ENCODE results near the gene GNG10.
"Not testable (repeated sequence)": the region's sequence is repeated elsewhere in the genome, so short reads cannot be mapped to it uniquely, and the experiment has no call there.

GNG10 gene

GRCh38 chr9:111645806-111646205 lies 15.6 kb upstream of the GNG10 start:
- no peak overlapping the region for H3K4me3 ChIP-seq (ENCODE audit: low read length)
- DNase-seq (ENCODE audit: low read depth, low spot score), result no peak

- no peak overlapping the region for H3K4me3 ChIP-seq (ENCODE audit: low read length)
- DNase-seq (ENCODE audit: low read depth, low spot score), result no peak
Measured at GRCh38 chr9:111646417-111646816, 15.0 kb upstream of the GNG10 start.

- no peak overlapping the region for H3K4me3 ChIP-seq (ENCODE audit: low read length)
- DNase-seq (ENCODE audit: low read depth, low spot score), result no peak
Measured at GRCh38 chr9:111648066-111648465, 13.3 kb upstream of the GNG10 start.

GRCh38 chr9:111649016-111649415 lies 12.4 kb upstream of the GNG10 start:
- no peak overlapping the region for H3K4me3 ChIP-seq (ENCODE audit: low read length)
- DNase-seq (ENCODE audit: low read depth, low spot score), result no peak

GRCh38 chr9:111657051-111657450 lies 4.4 kb upstream of the GNG10 start:
- no peak overlapping the region for H3K4me3 ChIP-seq (ENCODE audit: low read length)
- no peak for DNase-seq (ENCODE audit: low read depth, low spot score)

GRCh38 chr9:111658943-111659342 lies 2.5 kb upstream of the GNG10 start:
- DNase-seq (ENCODE audit: low read depth, low spot score), result no peak
- no peak overlapping the region for H3K4me3 ChIP-seq (ENCODE audit: low read length)

- DNase-seq (ENCODE audit: low read depth, low spot score), result no peak
- H3K4me3 ChIP-seq (ENCODE audit: low read length), result no peak overlapping the region
Measured at GRCh38 chr9:111659691-111660090, 1.7 kb upstream of the GNG10 start.

- DNase-seq (ENCODE audit: low read depth, low spot score), result no peak
- H3K4me3 ChIP-seq (ENCODE audit: low read length), result peak overlapping the region; percentile 77
Measured at GRCh38 chr9:111661802-111662521, 557 bp downstream of the GNG10 start.

- H3K4me3 ChIP-seq (ENCODE audit: low read length), result peak overlapping the region; percentile 77
- peak; percentile 25 for DNase-seq (ENCODE audit: low read depth, low spot score)
Measured at GRCh38 chr9:111662576-111663300, 1.3 kb downstream of the GNG10 start.

- no peak overlapping the region for H3K4me3 ChIP-seq (ENCODE audit: low read length)
- DNase-seq (ENCODE audit: low read depth, low spot score), result no peak
Measured at GRCh38 chr9:111663301-111663823, 2.0 kb downstream of the GNG10 start.

- no peak for DNase-seq (ENCODE audit: low read depth, low spot score)
- no peak overlapping the region for H3K4me3 ChIP-seq (ENCODE audit: low read length)
Measured at GRCh38 chr9:111668026-111668573, 6.7 kb downstream of the GNG10 start.

GRCh38 chr9:111668601-111669000 lies 7.2 kb downstream of the GNG10 start:
- not testable (repeated sequence) for H3K4me3 ChIP-seq (ENCODE audit: low read length); DNase-seq (ENCODE audit: low read depth, low spot score)

- no peak overlapping the region for H3K4me3 ChIP-seq (ENCODE audit: low read length)
Measured at GRCh38 chr9:111674319-111674718, 12.9 kb downstream of the GNG10 start.

GRCh38 chr9:111676116-111676515 lies 14.7 kb downstream of the GNG10 start:
- no peak for DNase-seq (ENCODE audit: low read depth, low spot score)
- H3K4me3 ChIP-seq (ENCODE audit: low read length), result no peak overlapping the region

More at GRCh38 chr9:111674319-111674718, 12.9 kb downstream of the GNG10 start:
- DNase-seq (ENCODE audit: low read depth, low spot score), result no peak

GRCh38 chr9:111678293-111678692 lies 16.9 kb downstream of the GNG10 start:
- H3K4me3 ChIP-seq (ENCODE audit: low read length), result no peak overlapping the region
- DNase-seq (ENCODE audit: low read depth, low spot score), result no peak

- DNase-seq (ENCODE audit: low read depth, low spot score), result no peak
- no peak overlapping the region for H3K4me3 ChIP-seq (ENCODE audit: low read length)
Measured at GRCh38 chr9:111679199-111679598, 17.8 kb downstream of the GNG10 start.

GRCh38 chr9:111683392-111683791 lies 22.0 kb downstream of the GNG10 start:
- DNase-seq (ENCODE audit: low read depth, low spot score), result no peak
- H3K4me3 ChIP-seq (ENCODE audit: low read length), result no peak overlapping the region

- peak; percentile 8 for DNase-seq (ENCODE audit: low read depth, low spot score)
- H3K4me3 ChIP-seq (ENCODE audit: low read length), result no peak overlapping the region
Measured at GRCh38 chr9:111691672-111692329, 30.4 kb downstream of the GNG10 start.

GRCh38 chr9:111696796-111697195 lies 35.4 kb downstream of the GNG10 start:
- H3K4me3 ChIP-seq (ENCODE audit: low read length), result no peak overlapping the region
- DNase-seq (ENCODE audit: low read depth, low spot score), result no peak

GRCh38 chr9:111700776-111701175 lies 39.4 kb downstream of the GNG10 start:
- DNase-seq (ENCODE audit: low read depth, low spot score), result peak; percentile 2
- no peak overlapping the region for H3K4me3 ChIP-seq (ENCODE audit: low read length)

All from Jurkat, Clone E6-1 (cell line).